Erythroblast (primary cell): ENCODE results near the gene FBL.
"Not testable (repeated sequence)": the region's sequence is repeated elsewhere in the genome, so short reads cannot be mapped to it uniquely, and the experiment has no call there.

Source experiments
- DNase-seq, 2 experiments: peaks; one replicate each; lab custom pipeline; 2025; lab: John Stamatoyannopoulos, UW
- GATA1 ChIP-seq: IDR thresholded peaks from 2 replicates; pipeline ENCODE4 v1.6.1; 2011; ENCODE audit warnings: low read depth, mild to moderate bottlenecking, control low read depth, low read length, moderate library complexity
- POLR2A ChIP-seq: IDR thresholded peaks from 2 replicates; pipeline ENCODE4 v1.6.1; 2011; ENCODE audit warnings: mild to moderate bottlenecking, low read length

The FBL gene

DNA sequence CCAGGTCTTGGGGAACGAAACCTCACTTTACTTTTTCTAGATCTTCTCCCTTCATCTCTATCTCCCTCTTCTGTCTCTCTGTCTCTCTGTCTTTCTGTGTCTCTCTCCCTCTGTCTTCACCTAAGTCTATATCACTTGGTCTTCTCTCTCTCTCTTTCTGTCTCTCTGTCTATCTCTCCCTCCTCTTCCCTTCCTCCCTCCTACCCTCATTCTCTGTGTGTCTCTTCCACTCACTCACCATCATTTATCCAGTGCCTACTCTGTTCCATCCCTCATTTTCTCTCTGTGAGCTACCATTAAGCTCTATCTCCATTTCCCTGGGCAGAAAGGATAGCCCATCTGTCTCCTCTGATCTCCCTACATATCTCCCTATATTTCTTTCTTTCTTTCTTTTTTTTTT is 32.2 kb upstream of the FBL start:
- TF ChIP-seq POLR2A (no peak), GATA1 (no peak)
- no peak for DNase-seq

DNA sequence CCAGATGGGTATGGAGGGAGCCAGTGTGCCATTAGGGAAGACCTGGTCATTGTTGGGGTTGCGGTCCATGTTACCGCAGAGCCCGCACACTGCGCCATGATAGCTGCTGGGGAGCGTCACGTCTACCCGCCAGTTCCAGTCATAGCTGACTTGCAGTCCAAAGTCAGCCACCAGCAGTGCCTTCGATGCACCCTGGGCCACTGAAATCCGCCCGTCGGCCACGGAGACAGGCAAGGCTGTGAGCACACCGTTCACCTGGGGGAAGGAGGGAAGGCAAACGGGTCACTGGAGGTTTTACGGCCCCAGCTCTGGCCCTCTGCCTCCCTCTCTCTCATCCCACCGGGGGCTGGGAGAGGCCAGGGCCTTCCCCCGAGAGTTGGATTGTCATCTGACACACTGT is 31.8 kb upstream of the FBL start:
- DNase-seq = not testable (repeated sequence)

DNA sequence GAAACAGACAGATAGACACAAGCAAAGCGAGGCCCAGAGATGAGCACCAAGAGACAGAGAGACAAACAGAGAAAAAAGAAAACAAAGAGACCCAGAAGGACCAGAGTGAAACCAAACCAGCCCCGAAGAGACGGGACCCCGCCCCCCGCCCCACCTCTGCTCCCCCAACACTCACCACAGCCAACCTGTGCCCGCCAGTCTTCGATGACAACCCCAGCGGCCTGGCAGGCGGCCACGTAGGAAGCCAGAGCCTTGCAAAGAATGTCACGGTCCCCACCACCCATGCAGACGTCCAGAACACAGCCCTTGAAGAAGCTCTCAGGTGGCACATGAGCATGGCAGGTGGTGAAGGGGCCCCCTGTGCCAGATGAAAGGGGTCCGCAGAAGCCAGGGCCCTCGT is 31.3 kb upstream of the FBL start:
- DNase-seq = not testable (repeated sequence)

DNA sequence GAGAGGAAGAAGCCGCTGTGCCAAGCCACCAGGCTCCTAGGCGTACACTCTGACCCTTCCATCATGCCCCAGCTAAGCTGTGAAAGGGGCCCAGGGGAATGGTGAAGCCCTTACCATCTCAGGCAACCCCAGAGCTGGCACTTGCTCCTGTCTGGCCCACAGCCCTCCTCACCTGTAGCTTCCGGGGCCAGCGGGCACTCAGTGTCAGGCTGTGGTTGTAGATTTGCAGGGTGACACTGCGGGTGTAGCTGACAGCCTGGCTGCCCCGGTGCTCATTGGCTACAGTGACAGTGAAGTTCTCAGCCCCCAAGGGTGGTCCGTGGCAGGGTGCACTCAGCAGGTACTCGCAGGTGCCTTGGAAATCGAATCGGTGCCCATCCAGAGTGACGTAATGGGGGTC is 30.3 kb upstream of the FBL start:
- not testable (repeated sequence) for DNase-seq

DNA sequence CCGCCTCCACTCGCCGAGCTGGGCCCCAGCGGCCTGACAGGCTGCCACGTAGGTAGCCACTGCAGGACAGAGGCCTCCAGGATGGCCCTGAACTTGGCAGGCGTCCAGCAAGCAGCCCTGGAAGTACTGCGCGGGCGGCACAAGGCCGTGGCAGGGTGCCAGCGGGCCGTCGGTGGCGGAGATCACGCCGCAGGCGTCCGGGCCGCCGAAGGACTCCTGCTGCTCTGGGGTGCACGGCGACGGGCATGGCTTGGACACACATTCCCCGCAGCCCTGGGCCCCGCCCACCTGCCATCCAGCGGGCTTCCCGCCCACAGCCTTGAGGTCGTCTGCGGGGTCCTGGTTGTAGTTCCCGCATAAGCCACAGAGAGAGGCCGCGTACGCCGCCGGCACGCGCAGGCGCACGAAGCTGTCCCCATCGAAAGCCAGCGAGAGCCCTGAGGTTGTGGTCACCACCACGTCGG is 29.3 kb upstream of the FBL start:
- DNase-seq = not testable (repeated sequence)

DNA sequence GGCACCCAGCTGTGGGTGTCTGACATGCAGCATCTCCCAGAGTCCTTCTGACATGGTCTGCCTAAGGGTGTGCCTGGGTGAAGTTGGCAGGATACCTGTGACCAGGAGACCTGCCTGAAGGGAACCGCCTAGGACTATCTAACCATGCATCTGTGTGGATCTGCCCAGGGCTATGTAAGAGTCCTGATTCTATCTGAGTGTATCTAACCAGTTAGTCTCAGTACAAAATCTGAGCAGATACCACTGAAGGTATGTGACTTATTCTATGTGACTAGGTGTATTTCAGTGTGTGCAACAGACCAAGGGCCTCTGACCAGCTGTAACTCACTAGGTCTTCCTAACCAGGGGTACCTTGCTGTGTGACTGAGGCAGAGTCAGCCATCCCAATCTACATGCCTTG is 28.2 kb upstream of the FBL start:
- no peak for DNase-seq
- no peak for TF ChIP-seq GATA1
- no peak for TF ChIP-seq POLR2A

DNA sequence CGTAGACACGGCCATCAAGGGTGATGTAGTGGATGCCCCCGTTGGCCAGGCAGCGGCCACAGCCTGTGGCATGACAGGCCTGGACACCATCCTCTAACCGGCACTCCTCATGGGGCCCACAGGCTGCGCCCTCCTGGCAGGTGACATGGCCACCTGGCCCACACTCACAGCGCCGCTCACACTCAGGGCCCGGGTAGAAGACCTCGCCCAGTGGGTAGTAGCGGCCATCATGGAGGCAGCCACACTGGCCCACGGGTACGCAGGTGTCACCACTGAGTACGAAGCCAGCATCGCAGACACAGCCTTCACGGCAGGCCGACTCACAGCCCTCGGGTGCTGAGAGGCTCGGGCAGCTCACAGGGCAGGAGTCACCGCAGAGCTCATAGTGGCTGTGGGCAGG is 27.2 kb upstream of the FBL start:
- no peak for TF ChIP-seq POLR2A
- TF ChIP-seq GATA1 = no peak
- DNase-seq = no peak

DNA sequence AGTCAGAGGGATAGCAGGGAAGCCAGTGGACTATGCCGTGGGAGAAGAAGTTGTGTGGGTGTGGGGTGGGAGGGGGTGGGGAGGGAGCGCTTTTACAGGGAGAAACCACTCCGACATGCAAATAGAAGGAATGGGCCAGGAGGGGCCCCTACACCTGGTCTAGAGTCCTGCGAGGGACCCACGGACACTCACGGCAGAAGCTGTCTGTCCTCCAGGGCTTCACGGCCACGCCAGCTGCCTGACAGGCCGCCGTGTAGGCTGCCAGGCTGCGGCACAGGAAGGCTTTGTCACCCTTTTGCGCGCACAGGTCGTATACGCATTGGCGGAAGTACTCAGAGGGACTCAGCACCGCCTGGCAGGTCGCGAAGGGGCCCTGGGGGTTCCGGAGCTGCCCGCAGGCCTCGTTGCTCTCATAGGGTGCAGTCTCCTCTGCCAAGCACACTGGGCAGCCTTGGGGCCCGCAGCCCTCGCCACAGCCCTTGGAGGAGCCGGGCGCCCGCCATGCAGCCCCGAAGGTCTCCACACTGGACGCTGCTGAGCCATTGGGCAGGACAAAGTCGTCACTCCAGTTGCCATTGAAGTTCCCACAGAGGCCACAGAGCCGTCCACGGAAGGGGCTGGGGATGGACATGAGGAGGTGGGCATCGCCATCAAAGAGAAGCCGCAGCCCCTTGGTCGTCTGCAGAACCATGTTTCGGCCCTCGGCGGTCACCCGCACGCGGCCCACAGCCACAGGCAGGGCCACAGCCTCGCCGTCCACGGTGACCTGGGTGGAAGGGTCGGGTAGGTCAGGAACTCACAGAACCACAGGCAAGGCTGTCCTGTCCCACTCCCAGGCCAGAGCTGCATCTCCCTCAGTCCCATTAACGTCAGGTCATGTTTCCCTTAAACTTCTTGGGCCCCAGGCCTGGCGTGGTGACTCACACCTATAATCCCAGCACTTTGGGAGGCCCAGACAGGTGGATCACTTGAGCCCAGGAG is 26.0 kb upstream of the FBL start:
- TF ChIP-seq GATA1 (no peak), POLR2A (no peak)

DNA sequence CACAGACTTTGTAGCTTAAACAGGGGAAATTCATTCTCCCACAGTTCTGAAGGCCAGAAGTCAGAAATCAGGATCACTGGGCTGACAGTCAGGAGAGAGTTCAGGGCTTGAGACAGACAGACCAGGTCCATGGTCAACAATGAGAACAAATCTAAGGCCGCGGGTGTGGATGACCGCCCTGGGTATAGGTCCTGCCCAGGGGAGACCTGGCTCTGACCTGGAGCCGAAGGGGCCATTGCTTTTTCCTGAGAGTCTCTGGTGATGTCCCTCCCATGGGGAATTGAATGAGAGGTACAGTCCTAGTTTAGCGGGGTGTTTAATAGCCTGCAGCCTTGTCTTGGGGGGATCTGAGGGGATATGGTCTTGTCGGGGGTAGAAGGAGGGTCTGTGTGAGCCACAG is 25.2 kb upstream of the FBL start:
- no peak for DNase-seq
- TF ChIP-seq POLR2A (no peak), GATA1 (no peak)

More for the DNA sequence above, 26.0 kb upstream of the FBL start:
- DNase-seq = no peak

DNA sequence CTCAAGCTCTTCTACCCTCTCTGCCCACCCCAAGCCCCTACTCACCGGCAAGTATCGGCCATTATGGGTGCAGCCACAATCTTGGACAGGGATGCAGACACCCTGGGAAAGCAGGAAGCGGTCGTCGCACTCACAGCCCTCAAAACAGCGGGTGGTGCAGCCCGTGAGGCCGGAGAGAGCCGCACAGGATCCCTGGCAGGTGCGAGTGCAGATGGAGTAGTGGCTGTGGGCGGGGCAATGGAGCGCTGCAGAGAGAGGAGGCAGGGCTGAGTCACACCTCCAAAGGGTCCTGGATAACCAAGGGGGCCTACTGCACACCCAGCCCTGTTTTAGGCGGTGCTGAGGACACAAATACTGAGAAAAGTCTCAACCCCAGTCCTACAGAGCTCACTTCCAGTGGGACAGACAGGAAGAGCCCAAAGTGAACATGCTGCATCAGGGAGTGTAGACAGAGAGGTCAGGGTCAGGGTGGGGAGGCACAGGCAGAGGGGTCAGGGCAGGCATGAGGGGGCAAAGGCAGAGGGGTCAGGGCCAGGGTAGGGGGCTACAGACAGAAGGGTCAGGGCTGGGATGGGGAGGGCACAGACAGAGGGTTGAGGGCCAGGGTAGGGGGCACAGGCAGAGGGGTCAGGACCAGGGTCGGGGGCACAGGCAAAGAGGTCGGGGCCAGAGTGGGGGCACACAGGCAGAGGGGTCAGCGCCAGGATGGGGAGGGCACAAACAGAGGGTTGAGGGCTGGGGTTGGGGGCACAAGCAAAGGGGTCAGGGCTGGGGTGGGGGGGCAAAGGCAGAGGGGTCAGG is 24.2 kb upstream of the FBL start:
- no peak for TF ChIP-seq GATA1
- no peak for TF ChIP-seq POLR2A
- DNase-seq = no peak

DNA sequence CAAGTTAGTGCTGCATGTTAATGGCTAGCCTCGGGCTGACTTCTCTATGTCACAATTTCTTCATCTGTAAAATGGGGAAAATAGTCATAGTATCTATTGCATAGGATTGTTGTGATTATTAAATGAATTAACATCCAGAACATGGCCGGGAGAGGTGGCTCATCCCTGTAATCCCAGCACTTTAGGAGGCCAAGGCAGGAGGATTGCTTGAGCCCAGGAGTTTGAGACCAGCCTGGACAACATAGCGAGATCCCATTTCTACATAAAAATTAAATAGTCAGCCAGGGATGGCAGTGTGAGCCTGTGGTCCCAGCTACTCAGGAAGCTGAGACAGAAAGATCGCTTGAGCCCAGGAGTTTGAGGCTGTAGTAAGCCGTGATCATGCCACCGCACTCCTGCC is 21.8 kb upstream of the FBL start:
- DNase-seq = no peak
- TF ChIP-seq GATA1 = no peak
- TF ChIP-seq POLR2A = no peak

DNA sequence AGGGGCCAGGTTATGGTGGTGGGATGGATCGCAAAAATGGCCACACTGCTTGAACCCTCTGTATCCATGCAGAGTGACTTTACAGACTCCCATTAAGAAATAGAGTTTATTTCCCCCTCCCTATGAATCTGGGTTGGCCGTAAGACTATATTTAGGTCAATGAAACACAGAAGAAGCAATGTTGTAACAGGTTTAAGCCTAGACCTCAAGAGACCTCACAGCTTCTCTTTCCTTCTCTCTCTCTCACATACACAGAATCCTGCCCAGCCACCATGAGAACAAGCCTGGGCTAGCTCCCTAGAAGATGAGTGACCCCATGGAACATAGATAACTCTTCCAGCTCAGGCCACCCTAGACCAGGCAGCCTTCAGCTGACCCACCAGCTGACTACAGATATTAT is 21.0 kb upstream of the FBL start:
- TF ChIP-seq GATA1 (no peak), POLR2A (no peak)
- DNase-seq = no peak

DNA sequence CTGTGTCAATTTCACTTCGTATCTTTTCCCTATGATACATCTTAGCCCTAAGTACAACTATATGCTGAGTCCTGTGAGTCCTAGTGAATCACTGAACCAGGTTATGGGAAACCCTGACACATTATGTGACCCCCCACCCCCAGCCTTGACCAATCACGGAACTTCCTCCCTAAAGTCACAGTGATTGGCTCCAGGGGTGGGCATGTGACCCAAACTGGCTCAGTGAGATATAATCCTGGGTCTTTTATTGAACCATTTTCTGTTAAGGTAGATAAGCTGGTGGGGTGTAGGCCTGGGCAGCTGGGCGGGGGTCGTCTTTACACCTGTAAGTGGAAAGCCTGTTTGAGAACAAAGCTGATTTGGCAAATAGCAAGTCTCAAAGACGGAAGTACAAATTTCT is 19.8 kb upstream of the FBL start:
- no peak for DNase-seq
- TF ChIP-seq POLR2A (no peak), GATA1 (no peak)

DNA sequence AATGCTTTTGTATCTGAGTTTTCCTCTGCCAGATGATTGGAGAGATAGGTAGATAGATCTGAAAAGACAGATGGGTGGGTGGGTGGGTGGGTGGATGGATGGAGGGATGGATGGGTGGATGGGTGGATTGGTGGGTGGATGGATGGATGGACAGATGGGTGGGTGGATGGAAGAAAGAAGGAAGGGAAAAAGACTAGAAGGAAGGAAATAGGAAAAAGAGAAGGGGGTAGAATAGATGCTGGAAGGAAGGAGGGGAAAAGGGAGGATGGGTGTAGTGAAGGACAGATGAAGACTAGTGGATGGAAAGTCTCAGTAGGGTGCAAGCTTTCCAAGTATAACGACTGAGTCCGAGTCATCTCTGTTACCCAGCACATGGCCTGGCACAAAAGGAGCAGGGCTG is 19.0 kb upstream of the FBL start:
- TF ChIP-seq POLR2A = no peak
- no peak for TF ChIP-seq GATA1
- DNase-seq = no peak
